Mucosa of descending colon (tissue), 3 donors: ENCODE results near the gene ENOX1. TPM values are rescaled to one million over a fixed set of nuclear protein-coding genes. Genes with fewer than 3 reads are reported as not detected.

Source experiments
- ATAC-seq: fragments of 200-7000 bp; cut with Tn5 transposase; one replicate; pipeline ENCODE4 v1.9.1; 2020; ENCODE audit warnings: mild to moderate bottlenecking, moderate library complexity
- DNase-seq, 3 donors: peaks; one replicate each; pipeline ENCODE4 v3.0.0-alpha.2; 2020
- H3K36me3 ChIP-seq: fragments of 200-600 bp; one replicate; pipeline ENCODE4 v1.8.0; 2021; ENCODE audit warnings: low read depth, mild to moderate bottlenecking
- H3K4me1 ChIP-seq: fragments of 200-600 bp; one replicate; pipeline ENCODE4 v1.8.0; 2021; ENCODE audit warnings: low read depth, mild to moderate bottlenecking
- H3K4me3 ChIP-seq: fragments of 200-600 bp; one replicate; pipeline ENCODE4 v1.8.0; 2021; ENCODE audit warnings: mild to moderate bottlenecking
- H3K9me3 ChIP-seq: fragments of 200-600 bp; one replicate; pipeline ENCODE4 v1.8.0; 2021; ENCODE audit warnings: mild to moderate bottlenecking
- CTCF ChIP-seq: fragments of 200-600 bp; IDR thresholded peaks from one replicate; pipeline ENCODE4 v1.8.0; 2022; ENCODE audit warnings: antibody characterized with exemption, mild to moderate bottlenecking
- intact Hi-C, 2 donors: fragments of 100-400 bp; cut with DNase I in 1 of 2; cut with micrococcal nuclease in 1 of 2; formaldehyde crosslinking; loops; one replicate each; pipeline versions ENCODE4 v1.11.0 to v1.11.1; 2022; cut with DNase I, micrococcal nuclease
- total RNA-seq, 3 donors: library from RNA; stranded (reverse); fragmentation: NEBNext Ultra II Directional in 2 of 3; extraction: Animal tissue kit (Norgen Biotek cat#: 25700) in 2 of 3; gene quantifications; one replicate each; pipeline versions ENCODE4 v1.2.1 to v1.2.4, GENCODE V29; 2021 to 2023
- donor health status: DM: no; HTN: no; CAD: no; lungs with moderate emphysema.
- donor health status: DM: no; HTN: no; CAD: no.
- donor health status: DM: no; HTN: yes; CAD: no.

ENOX1 gene
- total RNA-seq, 3 donors from 2014 or later, result 0.35 to 9.8 (median 1.2) TPM

GRCh38 chr13:43326100-43326499 lies 460.7 kb downstream of the ENOX1 start:
- no peaks in the 10 kb centered on the region for H3K9me3 ChIP-seq
- no peaks in the 10 kb centered on the region for H3K4me1 ChIP-seq
- intact Hi-C loops, result no loop called here
- H3K36me3 ChIP-seq, result no peaks in the 10 kb centered on the region
- DNase-seq (no peak), ATAC-seq (no peak)
- TF ChIP-seq CTCF, result no peak
- no peak overlapping the region for H3K4me3 ChIP-seq

GRCh38 chr13:43325636-43326035 lies 461.1 kb downstream of the ENOX1 start:
- intact Hi-C loops, result no loop called here
- no peak for TF ChIP-seq CTCF
- no peak overlapping the region for H3K4me3 ChIP-seq
- ATAC-seq, result no peak
- H3K9me3 ChIP-seq, result no peaks in the 10 kb centered on the region
- no peaks in the 10 kb centered on the region for H3K36me3 ChIP-seq
- no peak for DNase-seq
- H3K4me1 ChIP-seq, result no peaks in the 10 kb centered on the region

GRCh38 chr13:43324129-43324528 lies 462.6 kb downstream of the ENOX1 start:
- TF ChIP-seq CTCF, result no peak
- H3K4me1 ChIP-seq, result no peaks in the 10 kb centered on the region
- DNase-seq, result no peak
- no peaks in the 10 kb centered on the region for H3K9me3 ChIP-seq
- intact Hi-C loops, result no loop called here
- H3K4me3 ChIP-seq, result no peak overlapping the region
- H3K36me3 ChIP-seq, result no peaks in the 10 kb centered on the region
- ATAC-seq, result no peak

GRCh38 chr13:43319617-43320444 lies 466.9 kb downstream of the ENOX1 start:
- H3K36me3 ChIP-seq, result no peaks in the 10 kb centered on the region
- no peaks in the 10 kb centered on the region for H3K9me3 ChIP-seq
- TF ChIP-seq CTCF, result no peak
- no peak for ATAC-seq
- H3K4me1 ChIP-seq, result no peaks in the 10 kb centered on the region
- H3K4me3 ChIP-seq, result no peak overlapping the region
- no peak for DNase-seq
- intact Hi-C loops, result loop anchor here in 1 of 2 donors (10.0 kb wide), 1 partner anchor 245 kb away; no protein-coding TSS in a partner anchor

- Histone ChIP-seq H3K4me3 (no peak overlapping the region), H3K9me3 (no peaks in the 10 kb centered on the region), H3K4me1 (no peaks in the 10 kb centered on the region), H3K36me3 (no peaks in the 10 kb centered on the region)
- peak in 2 of 3 donors; percentile 11 to 25 for DNase-seq
- TF ChIP-seq CTCF, result no peak
- ATAC-seq, result no peak
- intact Hi-C loops, result loop anchor here in 1 of 2 donors (10.0 kb wide), 1 partner anchor 248 kb away; no protein-coding TSS in a partner anchor
Measured at GRCh38 chr13:43316946-43317353, 469.8 kb downstream of the ENOX1 start.
